Measurements from ENCODE around the gene MAP3K14.

- TF ChIP-seq POLR2AphosphoS5 (IDR thresholded peaks at IDR 0.05; ENCODE audit: low read depth, low read length), result no peak
- no peak for TF ChIP-seq REST (IDR thresholded peaks at IDR 0.05; ENCODE audit: insufficient read depth in 1 of 2, low read depth in 2 of 2, low read length in 2 of 2)
- TF ChIP-seq TAF1 (IDR thresholded peaks at IDR 0.05; ENCODE audit: borderline replicate concordance, insufficient read depth, low read length), result no peak
- TF ChIP-seq SIN3A (IDR thresholded peaks at IDR 0.05; ENCODE audit: borderline replicate concordance, insufficient read depth, low read length), result no peak
- TF ChIP-seq FOXP2 (optimal IDR thresholded peaks at IDR 0.05; ENCODE audit: borderline replicate concordance, extremely low read depth, extremely low read length, insufficient read depth), result no peak
These were observed 36.2 kb upstream of the MAP3K14 start for GRCh38 chr17:45353043-45353442.

Measured in PFSK-1 (cell line).